ENCODE measurements around the gene LAMTOR3.

- no peak for TF ChIP-seq POLR2A (IDR thresholded peaks at IDR 0.05; ENCODE audit: low read depth, low read length)
- TF ChIP-seq CTCF (IDR thresholded peaks at IDR 0.05; ENCODE audit: extremely low read depth in 1 of 2, insufficient read depth in 1 of 2, low read depth in 1 of 2, low read length in 2 of 2), result no peak
- TF ChIP-seq EZH2 (IDR thresholded peaks at IDR 0.05; ENCODE audit: borderline replicate concordance, low read depth, low read length, severe bottlenecking), result no peak
- TF ChIP-seq POLR2AphosphoS5 (IDR thresholded peaks at IDR 0.05; ENCODE audit: insufficient read depth, low read depth, low read length), result no peak
Measured at GRCh38 chr4:99857307-99857706, 36.9 kb downstream of the LAMTOR3 start.
